GM12892 (cell line): ENCODE data around the gene EML6.

Experiments
- POLR2A ChIP-seq: IDR thresholded peaks from 2 replicates; pipeline ENCODE4 v1.6.1; 2011; ENCODE audit warnings: low read depth, low read length, control low read depth
- POLR2AphosphoS5 ChIP-seq: IDR thresholded peaks from 2 replicates; pipeline ENCODE4 v1.6.1; 2011; ENCODE audit warnings: low read depth, low read length, control low read depth

DNA sequence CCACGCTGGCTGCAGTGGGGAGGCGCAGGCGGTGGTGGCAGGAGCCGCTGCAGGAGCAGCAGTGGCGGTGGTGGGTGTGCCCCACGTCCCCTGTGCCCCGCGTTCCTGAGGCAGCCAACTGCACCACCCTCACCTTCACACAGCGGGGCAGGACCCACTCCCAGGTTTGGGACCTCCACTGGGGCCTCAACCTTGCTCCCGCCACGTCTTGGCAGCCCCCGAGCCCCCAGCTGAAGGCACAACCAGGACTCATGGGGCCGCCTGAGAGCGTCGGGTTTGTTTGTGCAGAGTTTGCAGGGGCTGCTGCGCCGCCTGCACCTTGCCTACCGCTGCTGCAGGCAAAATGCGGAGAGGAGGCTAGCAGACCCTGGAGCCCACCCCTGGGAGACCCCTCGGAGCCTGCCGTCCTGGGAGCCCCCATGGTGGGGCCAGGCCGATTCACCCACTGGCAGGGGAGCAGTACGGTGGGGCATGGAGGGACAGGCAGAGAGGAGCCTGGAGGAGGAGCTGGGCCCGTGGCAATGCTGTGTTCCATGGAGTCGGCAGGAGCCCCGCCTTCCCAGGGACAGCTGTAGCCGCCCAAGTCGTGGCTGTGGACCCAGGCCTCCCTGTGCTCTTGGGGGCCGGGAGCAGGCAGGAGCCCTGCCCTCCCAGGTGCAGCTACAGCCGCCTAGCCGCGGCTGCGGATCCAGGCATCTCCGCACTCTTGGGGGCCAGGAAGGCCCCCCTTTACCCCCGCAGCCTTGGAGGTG, 14.7 kb upstream of the EML6 start:
- TF ChIP-seq POLR2AphosphoS5, result no peak
- TF ChIP-seq POLR2A, result no peak
